Esophagus squamous epithelium (tissue), 5 donors: ENCODE results near the gene SNX2. TPM values are rescaled to one million over a fixed set of nuclear protein-coding genes. Genes with fewer than 3 reads are reported as not detected.
"Not testable (repeated sequence)": the region's sequence is repeated elsewhere in the genome, so short reads cannot be mapped to it uniquely, and the experiment has no call there.

Source experiments
- DNase-seq: peaks from one replicate; lab custom pipeline; 2025; lab: John Stamatoyannopoulos, UW
- H3K27ac ChIP-seq, 4 donors: fragments of 200-600 bp; sonication (generic); one replicate each; pipeline ENCODE4 v1.5.1; 2016 to 2019; ENCODE audit warnings: mild to moderate bottlenecking in 1 of 4
- H3K27me3 ChIP-seq, 4 donors: fragments of 200-600 bp; sonication (generic); 1 replicate in 3 of 4; 2 replicates in 1 of 4; pipeline versions ENCODE4 v1.5.1 to v1.6.0; 2017 to 2021; ENCODE audit warnings: antibody characterized with exemption in 1 of 4
- H3K36me3 ChIP-seq, 3 donors: fragments of 200-600 bp; sonication (generic); one replicate each; pipeline ENCODE4 v1.5.1; 2016 to 2019
- H3K4me1 ChIP-seq, 3 donors: fragments of 200-600 bp; sonication (generic); one replicate each; pipeline ENCODE4 v1.5.1; 2017 to 2019
- H3K4me3 ChIP-seq, 4 donors: fragments of 200-600 bp; sonication (generic); 1 replicate in 3 of 4; 2 replicates in 1 of 4; pipeline ENCODE4 v1.5.1; 2016 to 2019; ENCODE audit warnings: mild to moderate bottlenecking in 2 of 4, moderate library complexity in 1 of 4
- H3K9me3 ChIP-seq, 3 donors: fragments of 200-600 bp; sonication (generic); one replicate each; pipeline ENCODE4 v1.5.1; 2016 to 2019
- CTCF ChIP-seq, 6 experiments: fragments of 450-650 bp in 4 of 6; fragments of 200-600 bp in 2 of 6; sonication (generic) in 2 of 6; IDR thresholded peaks; one replicate each; pipeline ENCODE4 v1.5.1; 2016 to 2019; ENCODE audit warnings: antibody characterized with exemption in 6 of 6, mild to moderate bottlenecking in 4 of 6, moderate library complexity in 4 of 6
- POLR2A ChIP-seq, 4 donors: fragments of 450-650 bp; IDR thresholded peaks; one replicate each; pipeline ENCODE4 v1.6.1; 2017; ENCODE audit warnings: antibody characterized with exemption in 4 of 4, mild to moderate bottlenecking in 4 of 4, moderate library complexity in 3 of 4
- WGBS, 2 donors: methylation state at CpG; one replicate each; pipeline ENCODE4 v1.1.5; 2018; 5-methylcytosine and 5-hydroxymethylcytosine counted together
- intact Hi-C: fragments of 100-400 bp; cut with DNase I; formaldehyde crosslinking; loops from one replicate; pipeline ENCODE4 v1.15.0; 2022
- total RNA-seq, 4 donors: library from RNA; depleted of rRNA; stranded (reverse); fragments of >200 nt; gene quantifications; one replicate each; pipeline ENCODE4 v1.1.0, GENCODE V29; 2016
- donor health status: DM: yes; HTN: yes; CAD: no.

Gene SNX2
- total RNA-seq, 4 donors from 2014 or later = 33.9 to 64.7 (median 49.1) TPM

- peaks cover 0 to 51% (median 0%) of the 10 kb centered on the region in 3 donors for H3K4me1 ChIP-seq
- WGBS, 2 donors = 0% methylated on average over 5 to 35 of the region's 92 CpGs
- peak within 1 kb of the TSS; percentile 95 to 99 (median 96) for H3K27ac ChIP-seq
- peak; percentile 26 for DNase-seq
- TF ChIP-seq POLR2A (IDR thresholded peaks at IDR 0.05) = peak in 2 of 4 donors; percentile 10 to 56
- no peak for TF ChIP-seq CTCF (IDR thresholded peaks at IDR 0.05)
- no peaks in the 10 kb centered on the region for H3K36me3 ChIP-seq
- H3K4me3 ChIP-seq = peak within 1 kb of the TSS; percentile 80 to 97 (median 86)
- no peaks in the 10 kb centered on the region for H3K9me3 ChIP-seq
- no peaks in the 10 kb centered on the region for H3K27me3 ChIP-seq
- intact Hi-C loops = no loop called here
Measured at GRCh38 chr5:122845229-122846050, 70.6 kb downstream of the SNX2 start, which contains the start of gene SNX24. SNX24 (plus strand) TSS chr5:122845613; CDS start chr5:122845634, 21 bp downstream.

GRCh38 chr5:122846051-122846550, 71.2 kb downstream of the SNX2 start:
- H3K36me3 ChIP-seq = no peaks in the 10 kb centered on the region
- DNase-seq = no peak
- WGBS, 2 donors = 2 to 3% methylated on average over 6 of the region's 6 CpGs
- H3K9me3 ChIP-seq = no peaks in the 10 kb centered on the region
- H3K27ac ChIP-seq = peak overlapping the region; percentile 95 to 99 (median 96)
- TF ChIP-seq CTCF (IDR thresholded peaks at IDR 0.05) (no peak), POLR2A (IDR thresholded peaks at IDR 0.05) (no peak)
- H3K4me1 ChIP-seq = peaks cover 0 to 57% (median 0%) of the 10 kb centered on the region in 3 donors
- intact Hi-C loops = no loop called here
- H3K27me3 ChIP-seq = no peaks in the 10 kb centered on the region
- H3K4me3 ChIP-seq = peak overlapping the region; percentile 80 to 97 (median 86)

GRCh38 chr5:122847687-122848081, 72.8 kb downstream of the SNX2 start:
- no peak for DNase-seq
- H3K27ac ChIP-seq = peak overlapping the region in 2 of 4 donors; percentile 44 to 45
- intact Hi-C loops = no loop called here
- H3K27me3 ChIP-seq = no peaks in the 10 kb centered on the region
- H3K4me1 ChIP-seq = peaks cover 0 to 59% (median 0%) of the 10 kb centered on the region in 3 donors
- no peaks in the 10 kb centered on the region for H3K9me3 ChIP-seq
- H3K4me3 ChIP-seq = no peak overlapping the region
- 87 to 92% methylated on average over 2 of the region's 2 CpGs for WGBS, 2 donors
- H3K36me3 ChIP-seq = no peaks in the 10 kb centered on the region
- TF ChIP-seq POLR2A (IDR thresholded peaks at IDR 0.05) (no peak), CTCF (IDR thresholded peaks at IDR 0.05) (no peak)

GRCh38 chr5:122849771-122850170, 74.9 kb downstream of the SNX2 start:
- DNase-seq = no peak
- intact Hi-C loops = no loop called here
- no peaks in the 10 kb centered on the region for H3K36me3 ChIP-seq
- no peaks in the 10 kb centered on the region for H3K27me3 ChIP-seq
- 56 to 67% methylated on average over 1 of the region's 1 CpG for WGBS, 2 donors
- H3K27ac ChIP-seq = peak overlapping the region; percentile 31 to 72 (median 54)
- no peaks in the 10 kb centered on the region for H3K9me3 ChIP-seq
- peaks cover 0 to 46% (median 0%) of the 10 kb centered on the region in 3 donors for H3K4me1 ChIP-seq
- H3K4me3 ChIP-seq = no peak overlapping the region
- TF ChIP-seq CTCF (IDR thresholded peaks at IDR 0.05) = no peak
- TF ChIP-seq POLR2A (IDR thresholded peaks at IDR 0.05) = no peak

- H3K4me3 ChIP-seq, H3K9me3 ChIP-seq, H3K4me1 ChIP-seq, DNase-seq, intact Hi-C loops, H3K27me3 ChIP-seq, H3K27ac ChIP-seq: not testable (repeated sequence)
- peaks cover 0 to 11% (median 0%) of the 10 kb centered on the region in 3 donors for H3K36me3 ChIP-seq
- 93 to 97% methylated on average over 8 of the region's 8 CpGs for WGBS, 2 donors
Measured at GRCh38 chr5:122857538-122857937, 82.7 kb downstream of the SNX2 start.
